SK-N-SH (cell line): Measurements from ENCODE around the gene STX11.

ENCODE experiments used
- CHD2 ChIP-seq: fragments of 150-350 bp; IDR thresholded peaks from 2 replicates; pipeline ENCODE4 v1.6.1; 2018; ENCODE audit warnings: low read length; ENCODE audit not compliant: partially characterized antibody
- CTCF ChIP-seq: fragments of 200-600 bp; sonication (generic); IDR thresholded peaks from 2 replicates; pipeline ENCODE4 v1.6.1; 2017; ENCODE audit warnings: antibody characterized with exemption, mild to moderate bottlenecking, moderate library complexity
- EP300 ChIP-seq, 2 experiments: IDR thresholded peaks; 2 replicates each; pipeline versions ENCODE4 v1.4.0 to v1.6.1; 2012; ENCODE audit warnings: borderline replicate concordance in 1 of 2, low read depth in 1 of 2, low read length in 1 of 2
- EZH2phosphoT487 ChIP-seq: fragments of 200-600 bp; sonication (generic); IDR thresholded peaks from 2 replicates; pipeline ENCODE4 v1.6.1; 2017; ENCODE audit warnings: low read depth, mixed run types, mild to moderate bottlenecking, antibody characterized with exemption, moderate library complexity, borderline replicate concordance
- GABPA ChIP-seq: IDR thresholded peaks from 2 replicates; pipeline ENCODE4 v1.4.0; 2012; ENCODE audit warnings: low read depth, mild to moderate bottlenecking
- IRF3 ChIP-seq: fragments of 150-350 bp; IDR thresholded peaks from 2 replicates; pipeline ENCODE4 v1.6.1; 2016; ENCODE audit warnings: mild to moderate bottlenecking, low read depth, low read length
- MAX ChIP-seq: IDR thresholded peaks from 2 replicates; pipeline ENCODE4 v1.4.0; 2012; ENCODE audit warnings: low read depth
- NRF1 ChIP-seq: IDR thresholded peaks from 2 replicates; pipeline ENCODE4 v1.6.1; 2012; ENCODE audit warnings: low read depth, mild to moderate bottlenecking, low read length
- PBX3 ChIP-seq: IDR thresholded peaks from 2 replicates; pipeline ENCODE4; 2012
- POLR2AphosphoS5 ChIP-seq: IDR thresholded peaks from 2 replicates; pipeline ENCODE4 v1.6.1; 2012; ENCODE audit warnings: low read depth, low read length
- SMC3 ChIP-seq: IDR thresholded peaks from 2 replicates; pipeline ENCODE4 v1.6.1; 2012; ENCODE audit warnings: low read depth, low read length, improper control_type of control experiment
- TAF1 ChIP-seq: IDR thresholded peaks from 2 replicates; pipeline ENCODE4 v1.6.1; 2012; ENCODE audit warnings: low read depth, mild to moderate bottlenecking, low read length, moderate library complexity, borderline replicate concordance
- TEAD4 ChIP-seq: IDR thresholded peaks from 2 replicates; pipeline ENCODE4 v1.4.0; 2012; ENCODE audit warnings: mild to moderate bottlenecking, borderline replicate concordance; ENCODE audit not compliant: insufficient read depth
- USF1 ChIP-seq: IDR thresholded peaks from 2 replicates; pipeline ENCODE4 v1.4.0; 2012; ENCODE audit warnings: low read depth, borderline replicate concordance

- TF ChIP-seq EP300 (IDR thresholded peaks at IDR 0.05; ENCODE audit: borderline replicate concordance in 1 of 2, low read depth in 1 of 2, low read length in 1 of 2) (no peak), CTCF (no peak), PBX3 (no peak), POLR2AphosphoS5 (no peak), TAF1 (no peak), CHD2 (no peak), EZH2phosphoT487 (no peak), NRF1 (no peak), IRF3 (no peak), USF1 (no peak), SMC3 (no peak), MAX (no peak), GABPA (no peak), TEAD4 (no peak)
Measured at GRCh38 chr6:144234399-144234798, 84.1 kb downstream of the STX11 start.
